GM10248 (cell line): ENCODE data around the gene ACTC1.

ENCODE experiments used
- CTCF ChIA-PET: fragments of 300-600 bp; sonication (Branson Sonifier 250); formaldehyde crosslinking; extraction: SDS; loops from one replicate; lab custom pipeline; 2021; ENCODE audit warnings: antibody characterized with exemption; lab: Yijun Ruan, JAX
- POLR2A ChIA-PET: fragments of 350-650 bp; sonication (Branson Sonifier 250); formaldehyde crosslinking; extraction: SDS; loops from one replicate; lab custom pipeline; 2020; ENCODE audit warnings: antibody characterized with exemption; lab: Yijun Ruan, JAX
- DNase-seq: peaks from one replicate; pipeline ENCODE4 v3.0.0; 2012; ENCODE audit errors: extremely low spot score
- CTCF ChIP-seq: IDR thresholded peaks from 2 replicates; pipeline ENCODE4 v1.5.1; 2012; ENCODE audit warnings: mild to moderate bottlenecking, low read depth; ENCODE audit errors: extremely low read depth, missing control alignments, control extremely low read depth

ACTC1 gene

GRCh38 chr15:34795267-34796081, at the start of gene ACTC1:
ACTC1 (minus strand) TSS chr15:34795549; CDS start chr15:34794808, 741 bp downstream.
- ChIA-PET POLR2A (no interaction called here), CTCF (no interaction called here)
- TF ChIP-seq CTCF = no peak
- DNase-seq = no peak

DNA sequence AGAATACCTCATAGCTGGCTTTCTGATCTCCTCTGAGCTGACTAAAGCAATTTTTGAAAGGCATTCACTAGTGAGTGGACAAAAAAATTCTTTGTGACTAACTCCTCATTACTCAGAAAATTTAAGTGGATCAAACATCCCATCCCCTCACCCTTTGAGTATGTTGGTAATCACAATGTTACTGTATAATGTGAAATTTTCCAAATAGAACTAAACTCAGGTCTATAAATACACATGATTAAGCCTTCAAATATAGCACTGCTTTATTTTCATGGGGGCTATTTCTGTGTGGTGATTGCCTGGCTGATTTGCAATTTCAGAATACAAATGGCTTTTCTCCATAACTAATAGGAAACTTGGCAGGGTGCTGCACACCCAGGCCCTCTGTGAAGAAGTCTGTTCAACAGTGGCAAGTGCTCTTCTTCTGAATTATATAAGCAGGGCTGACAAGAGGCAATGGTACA, 45.9 kb upstream of the ACTC1 start:
- no peak for DNase-seq
- no peak for TF ChIP-seq CTCF
- ChIA-PET CTCF (no interaction called here), POLR2A (no interaction called here)

GRCh38 chr15:34838282-34838681, 42.9 kb upstream of the ACTC1 start:
- no peak for DNase-seq
- CTCF ChIA-PET = no interaction called here
- no peak for TF ChIP-seq CTCF
- POLR2A ChIA-PET = no interaction called here

DNA sequence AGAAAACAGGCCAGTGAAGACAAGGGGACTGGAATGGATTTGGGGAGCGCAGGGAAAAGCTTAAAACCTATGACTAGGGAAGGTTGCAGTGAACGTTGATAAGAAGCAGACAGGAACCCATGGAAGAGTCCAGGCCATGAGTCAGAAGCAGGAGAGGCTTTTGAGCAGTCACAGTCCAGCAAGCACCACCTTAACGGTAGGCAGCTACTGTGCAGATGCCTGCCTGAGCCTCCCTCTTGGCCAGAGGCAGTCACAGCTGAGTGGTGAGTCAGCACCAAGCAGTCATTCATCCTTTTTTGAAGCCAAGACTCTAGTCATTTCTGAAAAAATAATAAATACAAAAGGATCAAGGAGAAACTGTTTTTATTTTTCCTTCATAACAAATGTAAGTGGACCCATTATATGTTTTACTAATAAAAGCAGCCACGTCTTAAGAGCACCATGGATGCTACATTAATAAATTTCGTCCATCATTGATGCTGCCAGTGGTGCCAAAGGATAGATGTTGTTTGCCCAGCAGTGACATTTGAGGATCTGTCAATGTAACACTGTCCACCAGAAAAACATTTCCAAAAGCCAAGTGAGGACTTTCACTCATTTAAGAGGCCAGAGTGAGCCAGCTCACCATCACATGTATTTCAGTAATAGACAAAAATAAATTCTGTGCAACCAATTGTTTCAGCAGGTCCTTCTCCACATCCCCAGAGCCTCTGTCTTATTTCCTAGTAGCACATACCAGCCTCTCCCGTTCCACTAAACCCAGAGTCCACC, 42.1 kb upstream of the ACTC1 start:
- POLR2A ChIA-PET = no interaction called here
- no peak for DNase-seq
- TF ChIP-seq CTCF = no peak
- CTCF ChIA-PET = interaction anchor here (1.1 kb wide), 1 partner anchor 11 kb away, joined by 3 read pairs; no protein-coding TSS in a partner anchor

DNA sequence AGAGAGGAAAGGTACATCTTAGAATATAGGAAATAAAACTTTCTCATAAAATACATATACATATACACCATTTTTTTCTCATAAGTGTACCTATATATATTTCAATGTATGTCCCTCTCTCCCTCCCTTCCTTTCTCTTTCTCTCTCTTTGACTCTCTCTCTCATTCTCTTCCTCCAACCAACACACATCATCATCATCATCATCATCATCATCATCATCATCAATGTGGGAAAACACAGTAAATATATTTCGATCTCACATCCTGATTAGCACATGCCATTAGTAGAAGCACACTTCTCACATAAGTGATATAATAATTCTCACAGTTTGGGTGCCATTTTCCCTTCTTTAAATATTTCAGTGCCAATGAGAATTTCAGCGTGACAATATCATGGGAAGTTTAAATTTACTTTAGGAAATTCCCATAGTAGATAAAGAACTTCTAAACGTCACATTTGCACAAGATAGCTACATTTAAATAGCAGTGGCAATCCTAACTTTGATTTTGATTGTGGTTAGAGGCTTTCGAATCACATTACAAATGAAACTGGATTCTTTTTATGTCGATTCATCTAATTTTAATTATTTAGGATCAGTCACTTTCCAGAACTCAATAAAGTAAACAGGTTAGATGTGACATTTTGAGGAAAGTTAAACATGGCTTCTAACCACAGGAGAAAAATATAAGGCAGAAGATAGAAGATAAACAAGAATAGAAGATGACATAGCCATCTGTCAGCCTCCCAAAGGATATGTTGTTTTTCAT, 33.0 kb upstream of the ACTC1 start:
- POLR2A ChIA-PET = no interaction called here
- no peak for DNase-seq
- no peak for TF ChIP-seq CTCF
- CTCF ChIA-PET = interaction anchor here (1.5 kb wide), 1 partner anchor 21 kb away, joined by 3 read pairs; no protein-coding TSS in a partner anchor

DNA sequence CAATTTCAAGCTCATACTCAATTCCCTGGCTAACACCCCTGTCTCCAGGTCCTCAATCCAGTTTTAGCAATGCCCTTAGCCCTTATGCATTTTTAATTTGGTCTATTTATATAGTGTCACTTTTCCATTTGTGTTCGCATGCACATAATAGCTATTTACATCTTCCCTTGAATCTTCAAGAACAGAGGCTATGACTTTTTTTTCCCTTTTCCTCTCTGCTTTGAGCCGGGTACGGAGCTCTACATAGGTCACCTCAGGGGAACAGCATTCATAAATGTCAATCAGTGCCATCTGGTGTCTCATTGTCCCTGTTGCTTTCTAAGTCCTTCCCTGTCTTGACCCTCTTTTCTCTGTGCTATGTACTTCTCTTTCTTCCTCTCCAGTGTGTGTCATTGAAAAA, 26.5 kb upstream of the ACTC1 start:
- ChIA-PET CTCF (interaction anchor here (1.4 kb wide), 1 partner anchor 108 kb away, joined by 3 read pairs; no protein-coding TSS in a partner anchor), POLR2A (no interaction called here)
- TF ChIP-seq CTCF = no peak
- no peak for DNase-seq
